Tibial artery (tissue), 4 donors: ENCODE data around the gene DUSP19.

ENCODE experiments used
- DNase-seq, 2 donors: peaks; one replicate each; pipeline ENCODE4 v3.0.0-alpha.2; 2019
- H3K27ac ChIP-seq, 2 donors: fragments of 200-600 bp; sonication (generic) in 1 of 2; 1 replicate in 1 of 2; 2 replicates in 1 of 2; pipeline ENCODE4 v1.5.1; 2018 to 2019; ENCODE audit warnings: mild to moderate bottlenecking in 1 of 2
- H3K27me3 ChIP-seq, 2 donors: fragments of 200-600 bp; sonication (generic) in 1 of 2; one replicate each; pipeline versions ENCODE4 v1.5.1 to v1.6.0; 2016 to 2019
- H3K36me3 ChIP-seq, 3 donors: fragments of 200-600 bp; sonication (generic) in 2 of 3; one replicate each; pipeline ENCODE4 v1.5.1; 2016 to 2019; ENCODE audit warnings: mild to moderate bottlenecking in 2 of 3
- H3K4me1 ChIP-seq, 4 donors: fragments of 200-600 bp; sonication (generic) in 2 of 4; 1 replicate in 3 of 4; 2 replicates in 1 of 4; pipeline ENCODE4 v1.5.1; 2016 to 2019
- H3K4me3 ChIP-seq, 2 donors: fragments of 200-600 bp; sonication (generic) in 1 of 2; 1 replicate in 1 of 2; 2 replicates in 1 of 2; pipeline ENCODE4 v1.5.1; 2018 to 2019; ENCODE audit warnings: mild to moderate bottlenecking in 2 of 2
- H3K9me3 ChIP-seq, 3 donors: fragments of 200-600 bp; sonication (generic) in 1 of 3; one replicate each; pipeline ENCODE4 v1.5.1; 2016 to 2019
- CTCF ChIP-seq, 2 experiments: fragments of 200-600 bp in 1 of 2; fragments of 450-650 bp in 1 of 2; IDR thresholded peaks; one replicate each; pipeline ENCODE4 v1.5.1; 2017 to 2019; ENCODE audit warnings: antibody characterized with exemption in 2 of 2, mild to moderate bottlenecking in 1 of 2, moderate library complexity in 1 of 2
- intact Hi-C: fragments of 100-400 bp; cut with DNase I; formaldehyde crosslinking; loops from one replicate; pipeline ENCODE4 v1.15.0; 2023; ENCODE audit warnings: low total_unique reads

DUSP19 gene

GRCh38 chr2:183078464-183079138 is at the start of gene DUSP19:
Gene DUSP19, plus strand, starts transcription at chr2:183078747. Its CDS starts 187 bp downstream, at chr2:183078934.
- no peaks in the 10 kb centered on the region for H3K27me3 ChIP-seq
- peak; percentile 92 to 96 for DNase-seq
- peaks cover 0 to 30% (median 13%) of the 10 kb centered on the region in 4 donors for H3K4me1 ChIP-seq
- no peaks in the 10 kb centered on the region for H3K9me3 ChIP-seq
- H3K36me3 ChIP-seq: no peaks in the 10 kb centered on the region
- H3K27ac ChIP-seq: peak within 1 kb of the TSS; percentile 84 to 89
- no peak for TF ChIP-seq CTCF (IDR thresholded peaks at IDR 0.05)
- H3K4me3 ChIP-seq: peak within 1 kb of the TSS; percentile 63 to 64
- intact Hi-C loops: loop anchor here (10.0 kb wide), 1 partner anchor 46 kb away; the partner anchor contains the start of gene NUP35

- TF ChIP-seq CTCF (IDR thresholded peaks at IDR 0.05): no peak
- no peak overlapping the region for H3K4me3 ChIP-seq
- no peaks in the 10 kb centered on the region for H3K36me3 ChIP-seq
- intact Hi-C loops: no loop called here
- H3K9me3 ChIP-seq: no peaks in the 10 kb centered on the region
- peaks cover 0 to 96% (median 35%) of the 10 kb centered on the region in 4 donors for H3K4me1 ChIP-seq
- H3K27me3 ChIP-seq: no peaks in the 10 kb centered on the region
- DNase-seq: no peak
- peak overlapping the region in 1 of 2 donors; percentile 26 for H3K27ac ChIP-seq
Observed at GRCh38 chr2:183029219-183029618, 49.3 kb upstream of the DUSP19 start.

- Histone ChIP-seq H3K9me3 (no peaks in the 10 kb centered on the region), H3K27me3 (no peaks in the 10 kb centered on the region), H3K27ac (peak overlapping the region; percentile 27 to 32), H3K4me3 (no peak overlapping the region), H3K4me1 (peaks cover 0 to 96% (median 45%) of the 10 kb centered on the region in 4 donors), H3K36me3 (no peaks in the 10 kb centered on the region)
- TF ChIP-seq CTCF (IDR thresholded peaks at IDR 0.05): no peak
- no peak for DNase-seq
- intact Hi-C loops: no loop called here
Observed at GRCh38 chr2:183031911-183032794, 46.4 kb upstream of the DUSP19 start.

- Histone ChIP-seq H3K9me3 (no peaks in the 10 kb centered on the region), H3K4me3 (no peak overlapping the region), H3K27me3 (no peaks in the 10 kb centered on the region), H3K4me1 (peaks cover 0 to 81% (median 44%) of the 10 kb centered on the region in 4 donors), H3K27ac (peak overlapping the region; percentile 31 to 99), H3K36me3 (no peaks in the 10 kb centered on the region)
- DNase-seq: no peak
- TF ChIP-seq CTCF (IDR thresholded peaks at IDR 0.05): no peak
- intact Hi-C loops: no loop called here
Observed at GRCh38 chr2:183033951-183034350, 44.6 kb upstream of the DUSP19 start.

- Histone ChIP-seq H3K27me3 (no peaks in the 10 kb centered on the region), H3K4me3 (no peak overlapping the region), H3K36me3 (no peaks in the 10 kb centered on the region), H3K9me3 (no peaks in the 10 kb centered on the region), H3K27ac (peak overlapping the region; percentile 31 to 99), H3K4me1 (peaks cover 0 to 78% (median 42%) of the 10 kb centered on the region in 4 donors)
- no peak for DNase-seq
- TF ChIP-seq CTCF (IDR thresholded peaks at IDR 0.05): no peak
- intact Hi-C loops: no loop called here
Observed at GRCh38 chr2:183034806-183035205, 43.7 kb upstream of the DUSP19 start.
